CD4-positive, alpha-beta T cell treated with Interleukin-4 for 4 hours (primary cell): ENCODE data around the gene RBM15B.
"Not testable (repeated sequence)": the region's sequence is repeated elsewhere in the genome, so short reads cannot be mapped to it uniquely, and the experiment has no call there.

Source experiments
- DNase-seq: peaks from one replicate; pipeline ENCODE4 v3.0.0-alpha.2; 2020

The RBM15B gene, protein sequence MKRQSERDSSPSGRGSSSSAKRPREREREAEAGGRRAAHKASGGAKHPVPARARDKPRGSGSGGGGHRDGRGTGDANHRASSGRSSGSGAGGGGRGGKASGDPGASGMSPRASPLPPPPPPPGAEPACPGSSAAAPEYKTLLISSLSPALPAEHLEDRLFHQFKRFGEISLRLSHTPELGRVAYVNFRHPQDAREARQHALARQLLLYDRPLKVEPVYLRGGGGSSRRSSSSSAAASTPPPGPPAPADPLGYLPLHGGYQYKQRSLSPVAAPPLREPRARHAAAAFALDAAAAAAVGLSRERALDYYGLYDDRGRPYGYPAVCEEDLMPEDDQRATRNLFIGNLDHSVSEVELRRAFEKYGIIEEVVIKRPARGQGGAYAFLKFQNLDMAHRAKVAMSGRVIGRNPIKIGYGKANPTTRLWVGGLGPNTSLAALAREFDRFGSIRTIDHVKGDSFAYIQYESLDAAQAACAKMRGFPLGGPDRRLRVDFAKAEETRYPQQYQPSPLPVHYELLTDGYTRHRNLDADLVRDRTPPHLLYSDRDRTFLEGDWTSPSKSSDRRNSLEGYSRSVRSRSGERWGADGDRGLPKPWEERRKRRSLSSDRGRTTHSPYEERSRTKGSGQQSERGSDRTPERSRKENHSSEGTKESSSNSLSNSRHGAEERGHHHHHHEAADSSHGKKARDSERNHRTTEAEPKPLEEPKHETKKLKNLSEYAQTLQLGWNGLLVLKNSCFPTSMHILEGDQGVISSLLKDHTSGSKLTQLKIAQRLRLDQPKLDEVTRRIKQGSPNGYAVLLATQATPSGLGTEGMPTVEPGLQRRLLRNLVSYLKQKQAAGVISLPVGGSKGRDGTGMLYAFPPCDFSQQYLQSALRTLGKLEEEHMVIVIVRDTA

GRCh38 chr3:51391075-51391565 is at the start of gene RBM15B:
TSS of gene RBM15B (plus strand) at chr3:51391285. CDS start at chr3:51391400, 115 bp downstream.
- peak; percentile 97 for DNase-seq

DNA sequence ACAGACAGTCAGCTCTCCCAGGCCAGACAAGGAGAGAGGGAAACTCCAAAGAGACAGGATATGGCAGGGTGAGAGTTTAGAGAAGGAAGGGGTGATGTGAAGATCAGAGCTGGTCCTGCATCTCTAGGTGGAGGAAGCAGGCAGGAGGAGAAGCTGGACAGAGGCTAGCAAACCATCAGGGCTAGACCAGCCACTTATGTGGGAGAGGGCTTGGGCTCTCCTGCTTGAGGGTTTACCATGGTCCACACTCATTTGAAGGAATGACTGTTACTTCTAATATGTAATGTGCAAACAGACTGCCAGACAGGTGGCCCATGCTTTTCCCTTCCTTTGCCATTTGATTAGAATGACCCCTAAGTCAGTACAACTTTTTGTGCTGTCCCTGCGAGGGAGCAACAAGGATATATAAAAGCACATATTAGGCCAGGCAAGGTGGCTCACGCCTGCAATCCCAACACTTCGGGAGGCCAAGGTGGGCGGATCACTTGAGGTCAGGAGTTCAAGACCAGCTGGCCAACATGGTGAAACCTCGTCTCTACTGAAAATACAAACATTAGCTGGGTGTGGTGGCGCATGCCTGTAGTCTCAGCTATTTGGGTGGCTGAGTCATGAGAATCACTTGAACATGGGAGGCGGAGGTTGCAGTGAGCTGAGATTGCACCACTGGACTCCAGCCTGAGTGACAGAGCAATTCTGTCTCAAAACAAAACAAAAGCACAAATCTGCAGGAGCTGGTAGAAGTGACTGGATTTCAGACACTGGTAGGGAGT is 47.0 kb upstream of the RBM15B start:
- no peak for DNase-seq

DNA sequence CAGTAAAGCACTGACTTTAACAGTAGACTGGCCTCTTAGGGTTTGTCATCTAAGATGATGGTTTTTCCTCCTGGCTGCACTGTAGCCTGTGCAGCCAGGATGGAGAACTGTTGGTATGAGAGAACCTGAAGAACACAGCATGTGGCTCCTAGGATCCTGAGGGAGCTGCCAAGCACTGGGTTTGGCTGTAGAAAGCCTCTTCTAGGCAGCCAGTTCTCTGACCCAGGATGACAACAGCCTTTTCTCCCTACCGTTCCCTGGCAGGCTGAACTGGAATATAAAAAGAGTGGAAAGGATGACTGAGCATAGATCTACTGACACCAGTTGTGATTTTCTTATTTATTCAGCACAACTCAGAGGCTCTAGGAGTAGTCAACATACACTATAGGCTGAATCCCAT is 40.3 kb upstream of the RBM15B start:
- no peak for DNase-seq

- no peak for DNase-seq
Measured at GRCh38 chr3:51353131-51353530, 38.0 kb upstream of the RBM15B start.

DNA sequence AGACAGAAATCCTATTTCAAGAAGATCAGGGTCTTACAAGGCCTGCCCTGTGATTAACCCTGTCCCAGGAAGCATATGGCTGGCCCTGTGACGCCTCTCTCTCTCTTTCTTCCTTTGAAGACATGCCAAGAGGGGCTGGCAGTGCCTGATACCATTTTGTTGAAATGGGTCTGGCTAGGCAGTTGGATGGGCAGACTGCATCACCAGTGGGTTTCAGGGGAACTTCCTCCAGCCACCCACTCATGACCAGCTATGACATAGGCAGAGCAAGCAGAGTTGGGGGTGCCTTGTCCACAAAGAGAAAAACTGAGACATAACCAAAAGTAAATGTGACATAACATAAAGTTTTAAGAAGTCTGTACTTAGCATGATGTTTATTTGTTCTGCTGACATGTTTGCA is 37.4 kb upstream of the RBM15B start:
- DNase-seq: no peak

GRCh38 chr3:51354172-51354571 is 36.9 kb upstream of the RBM15B start:
- DNase-seq: no peak

DNA sequence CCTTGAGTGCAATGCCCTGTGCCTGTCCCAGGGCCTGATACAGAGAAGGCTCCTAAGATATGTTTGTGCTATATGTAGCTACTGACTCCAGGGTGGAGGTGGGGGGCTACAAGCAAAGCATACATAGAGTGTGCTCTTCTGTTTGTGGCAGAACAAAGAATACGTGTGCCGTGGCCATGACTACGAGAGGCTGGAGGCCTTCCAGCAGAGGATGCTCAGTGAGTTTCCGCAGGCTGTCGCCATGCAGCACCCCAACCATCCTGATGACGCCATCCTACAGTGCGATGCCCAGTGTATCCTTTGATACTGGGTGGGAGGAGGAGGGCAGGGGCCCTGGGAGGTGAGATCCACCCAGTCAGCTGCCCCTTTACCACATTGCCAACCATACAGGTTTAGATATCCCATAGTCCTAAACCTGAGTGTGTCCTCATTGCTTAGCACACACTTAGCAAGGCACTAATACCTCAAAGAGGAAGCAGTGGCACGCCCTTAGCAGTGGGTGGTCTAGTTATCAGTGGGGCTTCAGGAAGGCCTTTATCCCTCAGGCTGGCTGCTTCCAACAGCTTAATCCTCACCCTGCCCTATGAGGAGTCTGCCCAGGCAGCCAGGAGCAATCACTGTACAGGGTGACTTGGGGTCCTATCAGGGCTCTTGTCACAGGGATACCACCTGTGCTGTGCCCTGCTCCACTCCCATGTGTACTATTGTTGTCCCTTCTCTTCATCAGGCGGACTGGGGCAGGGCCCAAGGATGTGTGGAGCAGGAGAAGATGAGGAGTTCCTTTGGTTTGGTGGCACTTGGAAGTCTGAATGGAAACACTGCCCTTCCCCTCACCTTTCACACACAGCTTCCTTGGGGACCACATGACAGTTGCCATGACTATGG is 36.1 kb upstream of the RBM15B start:
- DNase-seq: no peak

GRCh38 chr3:51355891-51356578 is 35.0 kb upstream of the RBM15B start:
- DNase-seq: no peak

- no peak for DNase-seq
Measured at GRCh38 chr3:51357856-51358255, 33.2 kb upstream of the RBM15B start.

GRCh38 chr3:51358981-51359380 is 32.1 kb upstream of the RBM15B start:
- no peak for DNase-seq

- no peak for DNase-seq
Measured at GRCh38 chr3:51360806-51361205, 30.3 kb upstream of the RBM15B start.

DNA sequence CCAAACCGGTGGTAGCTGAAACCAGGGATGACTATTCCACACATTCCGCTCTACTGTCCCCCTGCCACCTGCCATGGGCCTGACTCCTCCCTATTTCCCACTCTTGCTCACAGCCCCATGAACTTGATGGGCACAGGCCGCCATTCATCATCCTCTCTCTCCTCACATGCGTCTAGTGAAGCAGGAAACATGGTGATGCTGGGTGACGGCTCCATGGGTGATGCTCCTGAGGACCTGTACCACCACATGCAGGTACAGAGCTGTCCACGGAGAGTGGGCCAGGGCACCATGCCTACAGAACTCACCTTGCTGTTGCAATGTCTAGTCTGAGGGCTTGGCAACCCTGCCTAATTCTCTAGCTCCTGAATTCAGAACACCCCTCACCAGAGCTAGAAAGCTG is 29.3 kb upstream of the RBM15B start:
- DNase-seq: no peak

DNA sequence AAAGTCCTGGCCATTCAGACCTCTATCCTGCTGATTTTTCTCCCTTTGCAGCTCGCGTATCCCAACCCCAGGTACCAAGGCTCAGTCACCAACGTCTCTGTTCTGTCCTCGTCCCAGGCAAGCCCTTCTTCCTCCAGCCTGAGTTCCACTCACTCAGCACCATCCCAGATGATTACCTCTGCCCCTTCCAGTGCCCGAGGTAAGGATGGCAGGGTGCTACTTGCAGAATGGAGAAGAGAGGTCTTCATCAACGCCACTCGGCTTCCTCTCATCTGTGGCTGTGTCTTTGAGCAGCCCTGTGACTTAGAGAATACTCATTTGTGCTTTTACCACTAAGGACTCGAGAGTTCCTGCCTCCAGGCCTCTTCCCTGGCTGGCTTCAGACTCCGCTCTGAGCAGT is 28.6 kb upstream of the RBM15B start:
- no peak for DNase-seq

DNA sequence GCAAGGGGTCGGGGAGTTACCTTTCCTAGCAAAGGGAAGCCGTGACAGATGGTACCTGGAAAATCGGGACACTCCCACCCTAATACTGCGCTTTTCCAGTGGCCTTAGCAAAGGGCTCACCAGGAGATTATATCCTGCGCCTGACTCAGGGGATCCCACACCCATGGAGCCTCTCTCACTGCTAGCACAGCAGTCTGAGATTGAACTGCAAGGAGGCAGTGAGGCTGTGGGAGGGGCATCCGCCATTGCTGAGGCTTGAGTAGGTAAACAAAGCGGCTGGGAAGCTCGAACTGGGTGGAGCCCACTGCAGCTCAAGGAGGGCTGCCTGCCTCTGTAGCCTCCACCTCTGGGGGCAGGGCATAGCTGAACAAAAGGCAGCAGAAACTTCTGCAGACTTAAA is 22.8 kb upstream of the RBM15B start:
- DNase-seq: not testable (repeated sequence)

- peak; percentile 66 for DNase-seq
Measured at GRCh38 chr3:51371943-51372557, 19.0 kb upstream of the RBM15B start.

DNA sequence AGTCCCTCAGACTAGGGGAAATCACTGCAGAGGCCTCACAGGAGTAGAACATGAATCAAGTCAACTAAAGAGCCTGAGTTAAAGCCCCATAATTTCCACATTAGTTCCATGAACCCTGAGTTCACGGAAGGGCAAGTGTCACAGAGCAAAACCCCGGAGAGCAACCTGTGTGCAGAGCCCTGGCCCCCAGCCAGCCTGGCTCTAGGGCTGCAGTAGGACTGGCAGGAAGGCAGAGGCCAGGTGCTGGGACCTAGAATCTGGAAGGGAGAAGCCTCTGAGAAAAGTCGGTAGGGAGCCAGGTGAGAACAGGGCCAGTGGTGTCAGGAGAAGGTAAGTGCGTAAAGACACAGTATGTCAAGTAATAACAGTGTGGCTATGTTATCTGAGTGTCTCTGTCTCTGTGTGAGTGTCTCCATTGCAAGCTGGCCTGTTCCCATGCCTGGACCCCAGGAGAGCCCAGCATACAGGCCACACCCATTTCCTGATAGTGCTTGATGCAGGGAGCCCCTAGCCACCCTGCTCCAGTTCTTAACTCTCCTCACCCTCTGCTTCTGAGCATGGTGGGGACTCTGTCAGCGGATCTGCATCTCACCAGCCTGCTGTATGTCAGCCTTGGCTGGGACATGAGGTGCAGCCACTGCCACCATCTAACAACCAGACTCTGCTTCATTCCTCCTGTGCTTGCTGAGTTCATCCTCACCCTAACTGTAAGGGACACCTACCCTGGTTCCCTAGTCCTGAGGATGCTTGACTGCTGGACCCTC is 17.2 kb upstream of the RBM15B start:
- no peak for DNase-seq

GRCh38 chr3:51374456-51374855 is 16.6 kb upstream of the RBM15B start:
- no peak for DNase-seq

GRCh38 chr3:51375136-51375535 is 15.9 kb upstream of the RBM15B start:
- DNase-seq: no peak

GRCh38 chr3:51375571-51375970 is 15.5 kb upstream of the RBM15B start:
- DNase-seq: no peak

- DNase-seq: no peak
Measured at GRCh38 chr3:51378065-51378464, 13.0 kb upstream of the RBM15B start.
